Ishikawa (cell line): ENCODE measurements around the gene SLCO1B1.

Source experiments
- CEBPB ChIP-seq: IDR thresholded peaks from 2 replicates; pipeline ENCODE4 v1.6.1; 2012
- CREB1 ChIP-seq: IDR thresholded peaks from 2 replicates; pipeline ENCODE4 v1.6.1; 2012; ENCODE audit warnings: low read depth
- EGR1 ChIP-seq: IDR thresholded peaks from 2 replicates; pipeline ENCODE4 v1.6.1; 2012
- EP300 ChIP-seq: IDR thresholded peaks from 2 replicates; pipeline ENCODE4 v1.6.1; 2012; ENCODE audit warnings: borderline replicate concordance
- FOXM1 ChIP-seq: IDR thresholded peaks from 2 replicates; pipeline ENCODE4 v1.6.1; 2012; ENCODE audit warnings: low read depth, borderline replicate concordance
- NFIC ChIP-seq: IDR thresholded peaks from 2 replicates; pipeline ENCODE4 v1.6.1; 2012
- RAD21 ChIP-seq: IDR thresholded peaks from 2 replicates; pipeline ENCODE4 v1.6.1; 2012; ENCODE audit warnings: low read depth
- TAF1 ChIP-seq: IDR thresholded peaks from 2 replicates; pipeline ENCODE4 v1.6.1; 2012; ENCODE audit warnings: low read depth, mild to moderate bottlenecking
- TCF12 ChIP-seq: IDR thresholded peaks from 2 replicates; pipeline ENCODE4 v1.6.1; 2012; ENCODE audit warnings: low read depth
- TEAD4 ChIP-seq: IDR thresholded peaks from 2 replicates; pipeline ENCODE4 v1.6.1; 2012
- USF1 ChIP-seq: IDR thresholded peaks from 2 replicates; pipeline ENCODE4 v1.6.1; 2012
- YY1 ChIP-seq: IDR thresholded peaks from 2 replicates; pipeline ENCODE4 v1.6.1; 2012; ENCODE audit warnings: low read depth
- ZBTB7A ChIP-seq: IDR thresholded peaks from 2 replicates; pipeline ENCODE4 v1.6.1; 2012; ENCODE audit warnings: low read depth
- TF ChIP-seq, protein P1 (sequence below): IDR thresholded peaks from 2 replicates; pipeline ENCODE4 v1.6.1; 2012
- TF ChIP-seq, protein P2 (sequence below): IDR thresholded peaks from 2 replicates; pipeline ENCODE4 v1.6.1; 2012; ENCODE audit warnings: low read depth, mild to moderate bottlenecking

The SLCO1B1 gene

DNA sequence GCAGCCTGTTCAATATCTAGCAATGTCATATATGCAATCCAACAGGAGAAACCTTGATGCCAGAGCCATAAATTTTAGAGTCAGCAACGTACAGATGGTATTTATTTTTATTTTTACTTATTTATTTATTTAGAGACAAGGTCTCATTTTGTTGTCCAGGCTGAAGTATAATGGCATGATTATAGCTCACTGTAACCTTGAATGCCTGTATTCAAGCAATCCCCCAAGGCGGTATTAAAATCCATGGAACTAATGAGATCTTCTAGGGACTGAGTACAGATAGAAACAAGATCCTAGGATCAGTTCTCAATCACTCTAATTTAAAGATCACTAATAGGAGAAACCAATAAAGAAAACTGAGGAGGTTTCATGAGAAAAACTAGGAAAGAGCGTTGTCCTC, 89.3 kb downstream of the SLCO1B1 start:
- TF ChIP-seq ZBTB7A (no peak), CREB1 (no peak), NFIC (no peak), TEAD4 (no peak)

GRCh38 chr12:21221072-21221471, 90.1 kb downstream of the SLCO1B1 start:
- TF ChIP-seq CREB1 (no peak), USF1 (no peak), TEAD4 (no peak), RAD21 (no peak), CEBPB (no peak), FOXM1 (no peak), EP300 (no peak), ZBTB7A (no peak), TAF1 (no peak), YY1 (no peak), NFIC (no peak), TCF12 (no peak), EGR1 (no peak)
- TF ChIP-seq, protein P1, sequence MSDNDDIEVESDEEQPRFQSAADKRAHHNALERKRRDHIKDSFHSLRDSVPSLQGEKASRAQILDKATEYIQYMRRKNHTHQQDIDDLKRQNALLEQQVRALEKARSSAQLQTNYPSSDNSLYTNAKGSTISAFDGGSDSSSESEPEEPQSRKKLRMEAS: no peak
- TF ChIP-seq, protein P2, sequence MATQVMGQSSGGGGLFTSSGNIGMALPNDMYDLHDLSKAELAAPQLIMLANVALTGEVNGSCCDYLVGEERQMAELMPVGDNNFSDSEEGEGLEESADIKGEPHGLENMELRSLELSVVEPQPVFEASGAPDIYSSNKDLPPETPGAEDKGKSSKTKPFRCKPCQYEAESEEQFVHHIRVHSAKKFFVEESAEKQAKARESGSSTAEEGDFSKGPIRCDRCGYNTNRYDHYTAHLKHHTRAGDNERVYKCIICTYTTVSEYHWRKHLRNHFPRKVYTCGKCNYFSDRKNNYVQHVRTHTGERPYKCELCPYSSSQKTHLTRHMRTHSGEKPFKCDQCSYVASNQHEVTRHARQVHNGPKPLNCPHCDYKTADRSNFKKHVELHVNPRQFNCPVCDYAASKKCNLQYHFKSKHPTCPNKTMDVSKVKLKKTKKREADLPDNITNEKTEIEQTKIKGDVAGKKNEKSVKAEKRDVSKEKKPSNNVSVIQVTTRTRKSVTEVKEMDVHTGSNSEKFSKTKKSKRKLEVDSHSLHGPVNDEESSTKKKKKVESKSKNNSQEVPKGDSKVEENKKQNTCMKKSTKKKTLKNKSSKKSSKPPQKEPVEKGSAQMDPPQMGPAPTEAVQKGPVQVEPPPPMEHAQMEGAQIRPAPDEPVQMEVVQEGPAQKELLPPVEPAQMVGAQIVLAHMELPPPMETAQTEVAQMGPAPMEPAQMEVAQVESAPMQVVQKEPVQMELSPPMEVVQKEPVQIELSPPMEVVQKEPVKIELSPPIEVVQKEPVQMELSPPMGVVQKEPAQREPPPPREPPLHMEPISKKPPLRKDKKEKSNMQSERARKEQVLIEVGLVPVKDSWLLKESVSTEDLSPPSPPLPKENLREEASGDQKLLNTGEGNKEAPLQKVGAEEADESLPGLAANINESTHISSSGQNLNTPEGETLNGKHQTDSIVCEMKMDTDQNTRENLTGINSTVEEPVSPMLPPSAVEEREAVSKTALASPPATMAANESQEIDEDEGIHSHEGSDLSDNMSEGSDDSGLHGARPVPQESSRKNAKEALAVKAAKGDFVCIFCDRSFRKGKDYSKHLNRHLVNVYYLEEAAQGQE: no peak

DNA sequence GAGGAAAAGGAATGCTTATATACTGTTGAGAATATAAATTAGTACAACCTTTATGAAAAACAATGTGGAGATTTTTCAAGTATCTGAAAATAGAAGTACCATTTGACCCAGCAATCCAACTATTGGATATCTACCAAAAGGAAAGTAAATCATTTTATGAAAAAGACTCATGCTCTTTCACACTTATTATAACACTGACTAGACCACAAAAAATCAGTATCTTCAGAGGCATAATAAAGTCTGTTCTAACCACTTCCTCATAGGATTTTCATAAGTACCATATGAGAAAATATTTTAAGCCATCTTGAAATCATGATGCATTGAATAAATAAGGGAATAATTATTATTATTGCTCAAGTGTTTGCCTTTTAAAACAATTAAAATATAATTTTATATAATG, 90.8 kb downstream of the SLCO1B1 start:
- no peak for TF ChIP-seq YY1
- TF ChIP-seq TEAD4: no peak
- TF ChIP-seq, protein P1: no peak
- no peak for TF ChIP-seq USF1
- no peak for TF ChIP-seq EGR1

- TF ChIP-seq FOXM1 (no peak), TAF1 (no peak), CEBPB (no peak), RAD21 (no peak), TEAD4 (no peak), TCF12 (no peak), ZBTB7A (no peak), CREB1 (no peak), YY1 (no peak), EGR1 (no peak), NFIC (no peak), EP300 (no peak), USF1 (no peak)
- TF ChIP-seq, protein P1: no peak
- TF ChIP-seq, protein P2: no peak
Measured at GRCh38 chr12:21223930-21224329, 92.9 kb downstream of the SLCO1B1 start.

GRCh38 chr12:21234395-21234794, 103.4 kb downstream of the SLCO1B1 start:
- TF ChIP-seq EP300 (no peak), TCF12 (no peak), RAD21 (no peak), NFIC (no peak)

- TF ChIP-seq TAF1 (no peak), YY1 (no peak), USF1 (no peak), RAD21 (no peak), TCF12 (no peak)
- TF ChIP-seq, protein P1: no peak
Measured at GRCh38 chr12:21239866-21240265, 108.9 kb downstream of the SLCO1B1 start.
